ENCODE results near the gene L3MBTL1.
"Not testable (repeated sequence)": the region's sequence is repeated elsewhere in the genome, so short reads cannot be mapped to it uniquely, and the experiment has no call there.

Gene L3MBTL1

DNA sequence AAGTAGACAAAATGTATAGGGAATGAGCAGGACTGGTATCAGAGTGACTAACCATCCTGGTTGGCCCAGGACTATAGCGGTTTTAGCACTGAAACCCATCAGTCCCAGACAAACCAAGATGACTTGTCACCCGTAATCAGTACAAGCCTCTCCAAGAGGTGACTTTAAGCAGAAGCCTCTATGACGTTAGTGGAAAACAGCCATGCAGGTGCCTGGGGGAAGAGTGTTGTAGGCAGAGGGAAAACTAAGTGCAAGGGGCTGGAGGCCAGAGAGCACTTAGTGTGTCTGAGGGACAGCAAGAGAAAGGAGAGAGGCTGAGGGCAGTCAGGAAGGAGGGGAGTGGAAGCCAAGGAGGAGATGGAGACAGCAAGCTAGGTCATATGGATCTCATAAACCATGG, 53.5 kb downstream of the L3MBTL1 start:
- no peak for DNase-seq

- DNase-seq: no peak
Measured at GRCh38 chr20:43563429-43563828, 55.9 kb downstream of the L3MBTL1 start.

GRCh38 chr20:43563991-43564390, 56.5 kb downstream of the L3MBTL1 start:
- no peak for DNase-seq

GRCh38 chr20:43564455-43564854, 57.0 kb downstream of the L3MBTL1 start:
- DNase-seq: no peak

GRCh38 chr20:43564993-43565757, 57.7 kb downstream of the L3MBTL1 start:
- DNase-seq: no peak

DNA sequence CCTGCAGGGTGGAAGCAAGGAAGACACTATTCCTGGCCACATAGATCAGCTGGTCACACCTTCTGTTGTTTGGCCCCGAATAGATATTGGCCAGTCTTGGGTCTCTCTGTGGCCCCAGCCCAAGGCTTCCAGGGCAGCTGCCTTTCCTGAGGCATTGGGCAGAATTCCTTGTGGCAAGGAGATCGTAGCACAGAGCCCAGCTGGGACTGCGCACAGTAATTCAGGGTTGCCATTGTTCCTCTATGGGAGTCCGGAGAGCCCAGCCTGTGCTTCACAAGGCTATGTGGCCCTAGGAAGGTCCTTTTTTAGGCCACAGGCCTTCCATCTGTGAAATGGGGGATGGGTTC, 58.2 kb downstream of the L3MBTL1 start:
- DNase-seq: no peak

- no peak for DNase-seq
Measured at GRCh38 chr20:43567477-43567876, 60.0 kb downstream of the L3MBTL1 start.

GRCh38 chr20:43568706-43569105, 61.2 kb downstream of the L3MBTL1 start:
- DNase-seq: no peak

- DNase-seq: no peak
Measured at GRCh38 chr20:43569282-43569681, 61.8 kb downstream of the L3MBTL1 start.

DNA sequence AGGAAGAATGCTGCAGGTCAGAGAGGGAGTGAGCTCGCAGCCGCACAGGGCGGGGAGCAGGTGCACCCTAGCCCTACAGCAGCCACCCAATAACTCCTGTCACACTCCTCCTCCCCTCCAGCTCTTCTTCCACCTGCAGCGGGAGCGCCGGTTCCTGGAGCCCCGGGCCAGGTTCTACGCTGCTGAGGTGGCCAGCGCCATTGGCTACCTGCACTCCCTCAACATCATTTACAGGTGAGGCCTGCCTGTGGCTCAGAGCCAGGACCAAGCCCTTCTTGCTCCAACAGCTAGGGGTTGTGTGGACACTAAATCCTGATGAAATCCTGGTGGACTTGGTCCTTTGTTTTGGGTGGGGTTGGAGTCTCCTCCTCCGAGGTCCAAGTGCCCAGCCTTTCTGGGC, 63.0 kb downstream of the L3MBTL1 start:
- DNase-seq: no peak

GRCh38 chr20:43571310-43571709, 63.8 kb downstream of the L3MBTL1 start:
- DNase-seq: no peak

DNA sequence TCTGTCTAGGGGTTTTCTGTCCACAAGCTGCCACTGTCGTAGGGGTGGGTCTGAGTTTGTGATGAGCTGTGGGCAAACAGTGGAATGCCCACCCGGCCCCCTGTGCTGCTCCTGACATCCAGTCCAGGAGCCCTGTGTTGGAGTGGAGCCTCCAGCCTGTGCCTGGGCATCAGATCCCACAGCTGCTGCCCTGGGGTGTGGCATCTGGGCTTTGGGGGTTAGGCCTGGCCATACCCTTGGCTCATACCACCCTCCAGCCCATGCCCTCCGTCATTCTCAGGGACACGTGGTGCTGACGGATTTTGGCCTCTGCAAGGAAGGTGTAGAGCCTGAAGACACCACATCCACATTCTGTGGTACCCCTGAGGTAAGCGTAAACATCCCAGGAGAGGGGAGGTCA, 64.3 kb downstream of the L3MBTL1 start:
- DNase-seq: no peak

- no peak for DNase-seq
Measured at GRCh38 chr20:43572891-43573290, 65.4 kb downstream of the L3MBTL1 start.

DNA sequence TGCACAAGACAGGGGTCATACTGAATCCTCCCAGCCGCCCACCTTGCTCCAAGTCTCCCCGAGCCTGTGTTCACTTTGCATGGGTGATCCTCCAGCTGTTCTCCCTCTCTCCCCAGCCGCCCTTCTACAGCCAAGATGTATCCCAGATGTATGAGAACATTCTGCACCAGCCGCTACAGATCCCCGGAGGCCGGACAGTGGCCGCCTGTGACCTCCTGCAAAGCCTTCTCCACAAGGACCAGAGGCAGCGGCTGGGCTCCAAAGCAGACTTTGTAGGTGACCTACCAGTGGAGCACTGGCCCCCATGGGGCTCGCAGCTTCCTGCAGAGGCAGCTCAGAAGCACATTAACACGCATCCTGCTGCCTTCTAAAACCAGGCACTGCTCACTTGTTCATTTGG, 68.6 kb downstream of the L3MBTL1 start:
- no peak for DNase-seq

GRCh38 chr20:43579861-43580793, 72.6 kb downstream of the L3MBTL1 start:
- DNase-seq: no peak

DNA sequence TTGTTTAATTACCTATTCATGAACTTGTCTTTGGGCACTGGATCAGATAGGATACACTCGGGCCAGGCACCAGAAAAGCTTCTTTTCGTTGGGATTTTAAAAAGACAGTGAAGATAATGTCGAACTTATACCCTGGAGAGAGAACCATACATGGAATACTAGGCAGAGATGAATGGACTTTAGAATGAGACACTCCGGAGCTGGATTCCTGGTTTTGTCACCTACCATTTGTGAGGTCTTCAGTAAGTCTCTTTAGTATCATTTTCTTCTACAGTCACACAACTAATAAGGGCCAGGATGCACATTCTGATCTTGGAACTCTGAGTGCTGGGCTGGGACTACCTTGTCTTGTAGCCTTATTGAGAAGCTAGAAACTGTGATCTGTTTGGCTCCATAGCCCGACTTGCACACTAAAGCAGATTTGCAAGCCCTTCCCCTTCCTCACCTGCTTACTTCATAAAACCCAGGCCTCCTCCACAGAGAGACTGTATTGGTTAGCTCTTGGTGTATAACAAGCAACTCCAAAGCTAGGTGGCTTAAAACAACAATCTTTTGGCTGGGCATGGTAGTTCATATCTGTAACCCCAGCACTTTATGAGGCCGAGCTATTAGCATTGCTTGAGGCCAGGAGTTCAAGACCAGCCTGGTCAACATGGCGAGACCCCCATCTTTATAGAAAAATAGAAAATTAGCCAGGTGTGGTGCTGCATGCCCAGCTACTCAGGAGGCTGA, 75.8 kb downstream of the L3MBTL1 start:
- DNase-seq: no peak

GRCh38 chr20:43583982-43584432, 76.5 kb downstream of the L3MBTL1 start:
- DNase-seq: no peak

DNA sequence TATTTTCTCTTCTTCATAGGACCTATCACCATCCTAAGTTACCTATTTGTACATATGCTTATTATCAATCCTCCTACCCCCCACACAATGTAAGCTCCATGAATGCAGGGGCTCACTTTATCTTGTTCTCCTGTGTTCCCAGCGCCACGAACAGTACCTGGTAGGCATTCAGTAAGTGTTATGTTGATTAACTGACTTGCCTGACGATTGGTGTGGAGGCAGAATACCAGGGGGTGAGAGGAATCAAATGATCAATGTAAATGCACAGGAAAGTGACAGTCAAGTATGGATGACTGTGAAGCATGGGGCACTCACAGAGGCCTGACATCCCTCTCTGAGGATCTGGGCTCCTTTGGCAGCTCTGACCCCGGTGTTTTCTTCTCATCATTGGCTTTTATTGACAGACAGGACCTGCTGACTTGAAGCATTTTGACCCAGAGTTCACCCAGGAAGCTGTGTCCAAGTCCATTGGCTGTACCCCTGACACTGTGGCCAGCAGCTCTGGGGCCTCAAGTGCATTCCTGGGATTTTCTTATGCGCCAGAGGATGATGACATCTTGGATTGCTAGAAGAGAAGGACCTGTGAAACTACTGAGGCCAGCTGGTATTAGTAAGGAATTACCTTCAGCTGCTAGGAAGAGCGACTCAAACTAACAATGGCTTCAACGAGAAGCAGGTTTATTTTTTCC, 77.1 kb downstream of the L3MBTL1 start:
- no peak for DNase-seq

DNA sequence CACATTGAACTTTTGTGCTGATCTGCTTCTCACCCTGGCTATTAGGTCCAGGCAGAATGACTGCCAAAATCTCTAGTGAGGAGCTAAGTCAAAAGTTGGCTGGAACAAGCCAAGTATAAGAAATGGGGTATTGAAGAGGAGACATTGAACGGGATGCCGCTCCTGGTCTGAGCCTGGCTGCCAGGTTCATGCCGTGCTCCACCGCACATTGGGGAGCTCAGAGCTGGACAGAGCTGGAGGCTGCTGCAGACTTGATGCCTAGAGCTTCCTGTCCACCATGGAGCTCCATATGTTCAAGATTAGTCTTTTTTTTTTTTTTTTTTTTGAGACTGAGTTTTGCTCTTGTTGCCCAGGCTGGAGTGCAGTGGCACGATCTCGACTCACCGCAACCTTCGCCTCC, 79.1 kb downstream of the L3MBTL1 start:
- DNase-seq: no peak

DNA sequence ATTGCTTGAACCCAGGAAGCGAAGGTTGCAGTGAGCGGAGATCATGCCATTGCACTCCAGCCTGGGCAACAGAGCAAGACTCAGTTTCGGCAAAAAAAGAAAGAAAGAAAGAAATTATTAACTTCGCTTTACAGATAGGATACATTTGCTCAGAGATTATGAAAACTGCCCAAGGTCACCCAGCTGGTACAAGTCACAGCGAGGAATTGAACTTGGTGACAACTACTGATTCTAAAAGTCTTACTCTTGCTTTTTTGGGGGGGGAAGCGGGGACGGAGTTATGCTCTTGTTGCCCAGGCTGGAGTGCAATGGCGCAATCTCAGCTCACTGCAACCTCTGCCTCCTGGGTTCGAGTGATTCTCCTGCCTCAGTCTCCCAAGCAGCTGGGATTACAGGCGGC, 81.0 kb downstream of the L3MBTL1 start:
- not testable (repeated sequence) for DNase-seq

DNA sequence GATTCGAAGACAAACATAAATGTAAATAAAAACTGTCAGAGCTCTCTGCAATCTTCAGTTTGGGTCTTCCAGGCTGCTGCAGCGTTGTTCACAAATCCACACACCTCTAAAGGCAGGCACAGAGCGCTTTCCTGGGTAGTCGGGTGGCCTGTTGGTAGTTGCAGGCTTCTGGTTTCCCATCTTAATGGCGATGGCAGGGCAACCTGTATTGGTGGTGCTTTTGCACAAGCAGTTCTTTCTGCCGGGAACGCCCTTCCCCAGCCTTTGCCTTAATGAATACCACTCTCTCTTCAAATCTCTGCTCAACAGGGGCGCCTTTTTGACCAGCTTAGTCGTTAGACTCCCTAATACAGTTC, 82.5 kb downstream of the L3MBTL1 start:
- peak; percentile 29 for DNase-seq

DNA sequence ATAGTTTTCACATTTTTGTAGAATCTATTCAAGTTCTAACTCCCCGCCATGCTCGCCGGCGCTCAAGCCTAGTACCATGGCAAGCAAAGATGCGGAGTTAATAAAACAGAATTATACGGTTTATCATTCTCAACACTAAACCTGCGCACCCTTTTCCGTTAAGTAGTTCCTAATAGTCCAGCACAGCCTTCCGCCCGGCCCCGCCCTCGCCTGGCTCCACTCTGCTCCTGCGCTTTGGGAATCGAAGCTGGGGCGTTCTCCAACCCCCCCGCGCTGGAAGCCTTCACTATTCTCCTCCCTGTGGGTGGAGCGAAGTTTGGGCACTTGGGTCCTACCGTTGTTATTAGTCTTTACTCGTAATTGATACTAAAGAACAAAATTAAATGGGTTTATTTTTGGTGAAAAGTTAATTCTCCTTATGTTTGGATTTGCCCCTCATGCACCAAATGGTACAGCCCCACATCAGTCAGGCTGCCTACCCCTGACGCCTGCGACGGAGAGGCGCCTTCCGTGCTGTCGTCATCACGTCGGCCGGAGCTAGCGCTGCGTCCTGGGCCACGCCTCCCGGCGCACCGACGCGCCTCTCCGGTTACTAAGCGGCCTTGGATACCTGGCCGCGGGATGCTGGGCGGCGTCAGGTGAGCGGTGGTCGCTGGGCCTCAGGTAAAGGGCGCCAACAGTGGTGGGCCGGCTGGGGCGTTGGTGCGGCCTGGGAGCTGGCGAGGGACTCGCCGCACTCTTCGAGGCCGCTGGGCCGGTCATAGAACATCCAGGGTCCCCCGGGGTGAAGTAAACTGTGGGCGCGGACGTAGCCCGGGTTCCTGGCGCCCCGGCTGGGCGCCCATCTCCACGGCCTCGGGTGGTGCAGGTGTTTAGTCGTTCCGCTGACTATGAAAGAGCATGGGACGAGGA, 83.2 kb downstream of the L3MBTL1 start, which contains the start of gene IFT52:
Gene IFT52 (plus strand): TSS at position 546 of the 912 bp plus-strand sequence. CDS start 3,762 bp downstream, outside the sequence.
- peak; percentile 78 for DNase-seq

All from DMS79 treated with DMSO at 0.1 percent for 48 hours (cell line).